Type B pancreatic cell (in vitro differentiated cells): Measurements from ENCODE around the gene COP1. TPM values are rescaled to one million over a fixed set of nuclear protein-coding genes. Genes with fewer than 3 reads are reported as not detected.

Experiments
- DNase-seq: peaks from one replicate; pipeline ENCODE4 v3.0.0; 2021; ENCODE audit warnings: mixed read lengths; ENCODE audit not compliant: unreplicated experiment; ENCODE audit errors: extremely low spot score
- H3K27ac Mint-ChIP-seq: 2 replicates; pipeline ENCODE4 v1.8.0; 2021; ENCODE audit warnings: mild to moderate bottlenecking, mixed read lengths
- H3K27me3 Mint-ChIP-seq: 2 replicates; pipeline ENCODE4 v1.8.0; 2021; ENCODE audit warnings: mixed read lengths
- H3K36me3 Mint-ChIP-seq: 2 replicates; pipeline ENCODE4 v1.8.0; 2021; ENCODE audit warnings: mixed read lengths
- H3K4me1 Mint-ChIP-seq: one replicate; pipeline ENCODE4 v1.8.0; 2021; ENCODE audit warnings: mixed read lengths; ENCODE audit not compliant: unreplicated experiment
- H3K4me3 Mint-ChIP-seq: 2 replicates; pipeline ENCODE4 v1.8.0; 2021; ENCODE audit warnings: mild to moderate bottlenecking, mixed read lengths
- H3K9me3 Mint-ChIP-seq: 2 replicates; pipeline ENCODE4 v1.8.0; 2021; ENCODE audit warnings: mixed read lengths
- total RNA-seq: library from RNA; stranded (reverse); gene quantifications from 2 replicates; pipeline ENCODE4 v1.2.1, GENCODE V29; 2021; ENCODE audit warnings: low replicate concordance
- TF ChIP-seq, protein P1 (sequence below): fragments of 200-600 bp; sonication (generic); conservative IDR thresholded peaks from 2 replicates; pipeline ENCODE4 v1.5.0; 2021; ENCODE audit warnings: antibody characterized with exemption, mild to moderate bottlenecking

The COP1 gene
- total RNA-seq, 1 donor from 2014 or later = 43.9 TPM

DNA sequence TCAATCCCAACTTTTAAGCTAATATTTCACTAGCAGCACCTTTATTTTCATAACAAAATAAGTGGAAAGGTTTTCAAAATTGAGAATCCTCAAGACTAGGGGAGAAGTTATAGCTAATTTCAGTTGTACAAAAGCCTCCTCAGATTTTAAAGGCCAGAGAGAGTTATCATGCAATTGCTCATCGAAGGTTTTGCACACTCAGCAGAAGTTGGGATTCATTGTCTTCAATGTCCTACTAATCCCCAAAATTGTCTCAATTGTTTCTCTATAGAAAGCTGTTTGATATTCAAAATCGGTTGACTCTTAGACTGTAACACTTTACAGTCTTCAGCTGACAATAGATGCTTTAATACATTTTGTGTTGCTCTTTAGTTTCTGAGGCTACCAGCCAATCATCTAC, 293.0 kb downstream of the COP1 start:
- DNase-seq = no peak
- TF ChIP-seq, protein P1, sequence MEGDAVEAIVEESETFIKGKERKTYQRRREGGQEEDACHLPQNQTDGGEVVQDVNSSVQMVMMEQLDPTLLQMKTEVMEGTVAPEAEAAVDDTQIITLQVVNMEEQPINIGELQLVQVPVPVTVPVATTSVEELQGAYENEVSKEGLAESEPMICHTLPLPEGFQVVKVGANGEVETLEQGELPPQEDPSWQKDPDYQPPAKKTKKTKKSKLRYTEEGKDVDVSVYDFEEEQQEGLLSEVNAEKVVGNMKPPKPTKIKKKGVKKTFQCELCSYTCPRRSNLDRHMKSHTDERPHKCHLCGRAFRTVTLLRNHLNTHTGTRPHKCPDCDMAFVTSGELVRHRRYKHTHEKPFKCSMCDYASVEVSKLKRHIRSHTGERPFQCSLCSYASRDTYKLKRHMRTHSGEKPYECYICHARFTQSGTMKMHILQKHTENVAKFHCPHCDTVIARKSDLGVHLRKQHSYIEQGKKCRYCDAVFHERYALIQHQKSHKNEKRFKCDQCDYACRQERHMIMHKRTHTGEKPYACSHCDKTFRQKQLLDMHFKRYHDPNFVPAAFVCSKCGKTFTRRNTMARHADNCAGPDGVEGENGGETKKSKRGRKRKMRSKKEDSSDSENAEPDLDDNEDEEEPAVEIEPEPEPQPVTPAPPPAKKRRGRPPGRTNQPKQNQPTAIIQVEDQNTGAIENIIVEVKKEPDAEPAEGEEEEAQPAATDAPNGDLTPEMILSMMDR = no peak
- no peaks in the 10 kb centered on the region for H3K27me3 Mint-ChIP-seq
- no peaks in the 10 kb centered on the region for H3K4me1 Mint-ChIP-seq
- no peak overlapping the region for H3K4me3 Mint-ChIP-seq
- peaks cover 27% of the 10 kb centered on the region for H3K36me3 Mint-ChIP-seq
- H3K27ac Mint-ChIP-seq = no peak overlapping the region
- peaks cover 15% of the 10 kb centered on the region for H3K9me3 Mint-ChIP-seq

GRCh38 chr1:175911138-175911537, 295.9 kb downstream of the COP1 start:
- peaks cover 11% of the 10 kb centered on the region for H3K9me3 Mint-ChIP-seq
- peak overlapping the region; percentile 16 for H3K4me3 Mint-ChIP-seq
- TF ChIP-seq, protein P1 = no peak
- DNase-seq = no peak
- H3K36me3 Mint-ChIP-seq = peaks cover 26% of the 10 kb centered on the region
- no peaks in the 10 kb centered on the region for H3K27me3 Mint-ChIP-seq
- no peak overlapping the region for H3K27ac Mint-ChIP-seq
- peaks cover 3% of the 10 kb centered on the region for H3K4me1 Mint-ChIP-seq

- H3K4me1 Mint-ChIP-seq = peaks cover 3% of the 10 kb centered on the region
- H3K36me3 Mint-ChIP-seq = peaks cover 25% of the 10 kb centered on the region
- H3K27me3 Mint-ChIP-seq = no peaks in the 10 kb centered on the region
- no peak for DNase-seq
- H3K9me3 Mint-ChIP-seq = peaks cover 7% of the 10 kb centered on the region
- H3K27ac Mint-ChIP-seq = no peak overlapping the region
- H3K4me3 Mint-ChIP-seq = no peak overlapping the region
- TF ChIP-seq, protein P1 = no peak
These were observed 300.7 kb downstream of the COP1 start for GRCh38 chr1:175906370-175906769.

DNA sequence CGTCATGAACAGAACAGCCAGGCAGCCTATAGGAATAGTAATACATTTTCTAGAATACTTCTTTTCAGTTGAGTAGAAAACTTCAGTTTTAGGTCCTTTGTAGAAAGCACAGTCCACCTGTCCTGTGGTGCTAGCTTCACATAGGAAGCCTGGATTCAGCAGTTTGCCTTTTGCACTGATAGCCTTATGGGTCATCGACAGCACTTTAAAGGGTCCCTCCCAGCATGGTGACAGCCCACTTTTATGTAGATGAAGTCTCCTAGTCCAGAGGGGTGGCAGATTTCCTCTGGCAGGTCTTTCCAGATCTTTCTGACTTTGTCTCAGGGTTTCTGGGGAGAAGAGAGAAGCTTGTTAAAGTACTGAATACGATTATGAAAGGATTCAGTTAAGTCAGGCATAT, 302.3 kb downstream of the COP1 start:
- Mint-ChIP-seq H3K27me3 (no peaks in the 10 kb centered on the region), H3K4me3 (no peak overlapping the region), H3K36me3 (peaks cover 15% of the 10 kb centered on the region), H3K9me3 (no peaks in the 10 kb centered on the region), H3K27ac (no peak overlapping the region), H3K4me1 (peaks cover 3% of the 10 kb centered on the region)
- TF ChIP-seq, protein P1 = no peak
- DNase-seq = no peak

- H3K27ac Mint-ChIP-seq = no peak overlapping the region
- no peaks in the 10 kb centered on the region for H3K27me3 Mint-ChIP-seq
- peaks cover 14% of the 10 kb centered on the region for H3K36me3 Mint-ChIP-seq
- TF ChIP-seq, protein P1 = no peak
- H3K9me3 Mint-ChIP-seq = no peaks in the 10 kb centered on the region
- DNase-seq = no peak
- H3K4me3 Mint-ChIP-seq = no peak overlapping the region
- peaks cover 3% of the 10 kb centered on the region for H3K4me1 Mint-ChIP-seq
These were observed 304.8 kb downstream of the COP1 start for GRCh38 chr1:175902281-175902680.
